ENCODE measurements around the gene KDM1A. TPM values are rescaled to one million over a fixed set of nuclear protein-coding genes. Genes with fewer than 3 reads are reported as not detected.
A peak's percentile ranks its signal among the peaks of the same experiment; 100 is the strongest.

KDM1A gene
- total RNA-seq, 2 experiments from 2014 or later = 38.3 to 42.4 TPM

GRCh38 chr1:23101887-23102286, 82.6 kb downstream of the KDM1A start:
- H3K27ac ChIP-seq (ENCODE audit: low read depth in 1 of 2, low read length in 2 of 2) = peak overlapping the region in 1 of 2 donors; percentile 19
- intact Hi-C loops (cut with DNase I, micrococcal nuclease) = no loop called here

GRCh38 chr1:23102289-23102688, 83.0 kb downstream of the KDM1A start:
- H3K4me3 ChIP-seq (ENCODE audit: low read length) = no peak overlapping the region
- DNase-seq (no peak), ATAC-seq (ENCODE audit: poor library complexity) (no peak)
- Mint-ChIP-seq H3K4me1 (ENCODE audit: low read depth) (peaks cover 49% of the 10 kb centered on the region), H3K27me3 (no peaks in the 10 kb centered on the region), H3K9me3 (no peaks in the 10 kb centered on the region), H3K36me3 (ENCODE audit: low read depth) (peaks cover 10% of the 10 kb centered on the region), H3K4me3 (no peak overlapping the region), H3K27ac (peak overlapping the region; percentile 82)
- intact Hi-C loops (cut with DNase I, micrococcal nuclease) = no loop called here
- peaks cover 38% of the 10 kb centered on the region for H3K4me1 ChIP-seq (ENCODE audit: insufficient read depth, low read length)
- no peaks in the 10 kb centered on the region for H3K9me3 ChIP-seq (ENCODE audit: control insufficient read depth in 1 of 2, insufficient read depth in 1 of 2, low read length in 2 of 2)
- H3K36me3 ChIP-seq (ENCODE audit: insufficient read depth, low read length) = peaks cover under 1% of the 10 kb centered on the region
- CTCF ChIA-PET = interaction anchor here (1.4 to 2.1 kb wide), 3 partner anchors 10 to 82 kb away, joined by 4 to 16 read pairs (median 5); no protein-coding TSS in a partner anchor
- H3K27me3 ChIP-seq (ENCODE audit: control insufficient read depth in 1 of 2, insufficient read depth in 2 of 2, low read length in 2 of 2) = no peaks in the 10 kb centered on the region
- POLR2A ChIA-PET = interaction anchor here (1.2 to 2.5 kb wide), 5 partner anchors 10 to 82 kb away, joined by 5 to 14 read pairs (median 6); partner anchors contain the start of gene LUZP1
- TF ChIP-seq CTCF (IDR thresholded peaks at IDR 0.05) = no peak
- no peak overlapping the region for H3K27ac ChIP-seq (ENCODE audit: low read depth in 1 of 2, low read length in 2 of 2)

More at GRCh38 chr1:23101887-23102286, 82.6 kb downstream of the KDM1A start:
- Histone ChIP-seq H3K4me3 (ENCODE audit: low read length) (no peak overlapping the region), H3K27me3 (ENCODE audit: control insufficient read depth in 1 of 2, insufficient read depth in 2 of 2, low read length in 2 of 2) (no peaks in the 10 kb centered on the region), H3K4me1 (ENCODE audit: insufficient read depth, low read length) (peaks cover 38% of the 10 kb centered on the region), H3K36me3 (ENCODE audit: insufficient read depth, low read length) (peaks cover 4% of the 10 kb centered on the region), H3K9me3 (ENCODE audit: control insufficient read depth in 1 of 2, insufficient read depth in 1 of 2, low read length in 2 of 2) (no peaks in the 10 kb centered on the region)
- Mint-ChIP-seq H3K36me3 (ENCODE audit: low read depth) (peaks cover 8% of the 10 kb centered on the region), H3K9me3 (no peaks in the 10 kb centered on the region), H3K27me3 (no peaks in the 10 kb centered on the region), H3K4me1 (ENCODE audit: low read depth) (peaks cover 49% of the 10 kb centered on the region), H3K27ac (peak overlapping the region; percentile 82), H3K4me3 (no peak overlapping the region)
- DNase-seq = no peak
- POLR2A ChIA-PET = interaction anchor here (1.8 to 2.5 kb wide), 2 partner anchors 10 to 17 kb away, joined by 5 to 14 read pairs; no protein-coding TSS in a partner anchor
- no peak for ATAC-seq (ENCODE audit: poor library complexity)
- no peak for TF ChIP-seq CTCF (IDR thresholded peaks at IDR 0.05)
- CTCF ChIA-PET = interaction anchor here (1.4 to 2.1 kb wide), 3 partner anchors 10 to 82 kb away, joined by 4 to 16 read pairs (median 5); no protein-coding TSS in a partner anchor

GRCh38 chr1:23103001-23103889, 84.0 kb downstream of the KDM1A start:
- Histone ChIP-seq H3K27ac (ENCODE audit: low read depth in 1 of 2, low read length in 2 of 2) (peak overlapping the region; percentile 34 to 60), H3K4me1 (ENCODE audit: insufficient read depth, low read length) (peaks cover 38% of the 10 kb centered on the region), H3K27me3 (ENCODE audit: control insufficient read depth in 1 of 2, insufficient read depth in 2 of 2, low read length in 2 of 2) (no peaks in the 10 kb centered on the region), H3K4me3 (ENCODE audit: low read length) (no peak overlapping the region), H3K36me3 (ENCODE audit: insufficient read depth, low read length) (no peaks in the 10 kb centered on the region), H3K9me3 (ENCODE audit: control insufficient read depth in 1 of 2, insufficient read depth in 1 of 2, low read length in 2 of 2) (no peaks in the 10 kb centered on the region)
- CTCF ChIA-PET = interaction anchor here (0.6 to 2.1 kb wide), 6 partner anchors 9 to 81 kb away, joined by 3 to 16 read pairs (median 4); partner anchors contain the start of gene LUZP1
- Mint-ChIP-seq H3K9me3 (no peaks in the 10 kb centered on the region), H3K4me1 (ENCODE audit: low read depth) (peaks cover 47% of the 10 kb centered on the region), H3K4me3 (peak overlapping the region; percentile 39), H3K27ac (peak overlapping the region; percentile 82), H3K36me3 (ENCODE audit: low read depth) (peaks cover 15% of the 10 kb centered on the region), H3K27me3 (no peaks in the 10 kb centered on the region)
- intact Hi-C loops (cut with DNase I, micrococcal nuclease) = no loop called here
- ATAC-seq (ENCODE audit: poor library complexity) (peak; percentile 80), DNase-seq (peak in 5 of 14 experiments; percentile 5 to 80 (median 70))
- no peak for TF ChIP-seq CTCF (IDR thresholded peaks at IDR 0.05)
- POLR2A ChIA-PET = interaction anchor here (1.2 to 2.5 kb wide), 5 partner anchors 9 to 81 kb away, joined by 5 to 14 read pairs (median 6); partner anchors contain the start of gene LUZP1
